CD4-positive, alpha-beta T cell (primary cell): ENCODE results near the gene PIAS2. TPM values are rescaled to one million over a fixed set of nuclear protein-coding genes. Genes with fewer than 3 reads are reported as not detected.

Source experiments
- ATAC-seq: fragments of 200-7000 bp; cut with Tn5 transposase; one replicate; pipeline ENCODE4 v1.10.0; 2022; ENCODE audit warnings: mild to moderate bottlenecking; ENCODE audit not compliant: poor library complexity
- CTCF ChIA-PET: fragments of 350-600 bp; sonication (Branson Sonifier 250); formaldehyde crosslinking; loops from one replicate; lab custom pipeline; 2021; ENCODE audit warnings: antibody characterized with exemption, inconsistent platforms; lab: Charles Lee
- POLR2A ChIA-PET: fragments of 350-600 bp; sonication (Branson Sonifier 250); formaldehyde crosslinking; loops from one replicate; lab custom pipeline; 2021; ENCODE audit warnings: antibody characterized with exemption, inconsistent platforms; lab: Charles Lee
- DNase-seq, 14 experiments: peaks; one replicate each; pipeline ENCODE4 v3.0.0-alpha.2; 2013 to 2020; ENCODE audit warnings: mixed read lengths in 2 of 14
- H3K27ac ChIP-seq, 2 donors: one replicate each; pipeline versions ENCODE4 v1.5.1 to v1.7.0; 2013; ENCODE audit warnings: low read length in 2 of 2, low read depth in 1 of 2, mild to moderate bottlenecking in 1 of 2
- H3K27me3 ChIP-seq, 2 experiments: 1 replicate in 1 of 2; 2 replicates in 1 of 2; pipeline versions ENCODE4 v1.6.1 to v1.7.0; 2013; ENCODE audit warnings: low read length in 2 of 2, control low read depth in 1 of 2, mild to moderate bottlenecking in 1 of 2, moderate library complexity in 1 of 2; ENCODE audit not compliant: insufficient read depth in 2 of 2, control insufficient read depth in 1 of 2
- H3K36me3 ChIP-seq: one replicate; pipeline ENCODE4 v1.6.1; 2013; ENCODE audit warnings: low read length, control low read depth; ENCODE audit not compliant: insufficient read depth
- H3K4me1 ChIP-seq: one replicate; pipeline ENCODE4 v1.6.1; 2013; ENCODE audit warnings: low read length, control low read depth; ENCODE audit not compliant: insufficient read depth
- H3K4me3 ChIP-seq: one replicate; pipeline ENCODE4 v1.5.1; 2013; ENCODE audit warnings: mild to moderate bottlenecking, low read length, moderate library complexity
- H3K9me3 ChIP-seq, 2 experiments: 1 replicate in 1 of 2; 2 replicates in 1 of 2; pipeline versions ENCODE4 v1.6.1 to v1.7.0; 2013; ENCODE audit warnings: low read length in 2 of 2, mild to moderate bottlenecking in 2 of 2, control low read depth in 1 of 2, moderate library complexity in 1 of 2; ENCODE audit not compliant: control insufficient read depth in 1 of 2, insufficient read depth in 1 of 2
- H3K27ac Mint-ChIP-seq: one replicate; pipeline ENCODE4 v1.8.0; 2020; ENCODE audit warnings: mixed read lengths
- H3K27me3 Mint-ChIP-seq: one replicate; pipeline ENCODE4 v1.8.0; 2021; ENCODE audit warnings: mixed read lengths
- H3K36me3 Mint-ChIP-seq: one replicate; pipeline ENCODE4 v1.8.0; 2021; ENCODE audit warnings: low read depth, mixed read lengths
- H3K4me1 Mint-ChIP-seq: one replicate; pipeline ENCODE4 v1.8.0; 2021; ENCODE audit warnings: low read depth, mixed read lengths
- H3K4me3 Mint-ChIP-seq: one replicate; pipeline ENCODE4 v1.8.0; 2020; ENCODE audit warnings: mild to moderate bottlenecking, mixed read lengths
- H3K9me3 Mint-ChIP-seq: one replicate; pipeline ENCODE4 v1.8.0; 2020; ENCODE audit warnings: mixed read lengths
- intact Hi-C, 2 experiments: fragments of 100-400 bp; cut with DNase I in 1 of 2; cut with micrococcal nuclease in 1 of 2; formaldehyde crosslinking; loops; one replicate each; pipeline versions ENCODE4 v1.15.1 to v1.9.0; 2023 to 2025; cut with DNase I, micrococcal nuclease
- total RNA-seq, 174 experiments: library from RNA in 2 of 174; stranded (reverse) in 2 of 174; gene quantifications; one replicate each; pipeline ENCODE4 v1.2.3 and lab custom pipeline; 2021 to 2026
- TF ChIP-seq, protein P1 (sequence below): fragments of 200-600 bp; IDR thresholded peaks from one replicate; pipeline ENCODE4 v1.8.0; 2022; ENCODE audit warnings: antibody characterized with exemption, mild to moderate bottlenecking

PIAS2 gene
- total RNA-seq, 2 experiments from 2014 or later: 32.0 to 36.3 TPM

DNA sequence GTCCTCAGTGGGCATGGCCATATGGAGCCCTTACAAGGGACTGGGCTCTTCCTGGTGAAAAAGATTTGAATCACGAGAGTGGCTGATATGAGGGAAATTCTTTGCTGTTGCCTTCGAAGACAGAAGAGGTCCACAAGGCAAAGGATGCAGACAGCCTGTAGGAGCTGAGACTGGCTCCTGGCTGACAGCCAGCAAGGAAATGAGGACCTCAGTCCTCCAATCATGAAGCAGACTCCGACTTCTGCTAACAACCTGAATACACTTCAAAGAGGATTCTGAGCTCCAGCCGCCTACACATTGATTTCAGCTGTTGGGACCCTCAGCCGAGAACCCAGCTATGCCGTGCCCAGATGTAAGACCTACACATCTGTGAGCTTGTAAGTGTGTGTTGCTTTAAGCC is 157.4 kb downstream of the PIAS2 start:
- no peak overlapping the region for H3K4me3 Mint-ChIP-seq
- TF ChIP-seq, protein P1, sequence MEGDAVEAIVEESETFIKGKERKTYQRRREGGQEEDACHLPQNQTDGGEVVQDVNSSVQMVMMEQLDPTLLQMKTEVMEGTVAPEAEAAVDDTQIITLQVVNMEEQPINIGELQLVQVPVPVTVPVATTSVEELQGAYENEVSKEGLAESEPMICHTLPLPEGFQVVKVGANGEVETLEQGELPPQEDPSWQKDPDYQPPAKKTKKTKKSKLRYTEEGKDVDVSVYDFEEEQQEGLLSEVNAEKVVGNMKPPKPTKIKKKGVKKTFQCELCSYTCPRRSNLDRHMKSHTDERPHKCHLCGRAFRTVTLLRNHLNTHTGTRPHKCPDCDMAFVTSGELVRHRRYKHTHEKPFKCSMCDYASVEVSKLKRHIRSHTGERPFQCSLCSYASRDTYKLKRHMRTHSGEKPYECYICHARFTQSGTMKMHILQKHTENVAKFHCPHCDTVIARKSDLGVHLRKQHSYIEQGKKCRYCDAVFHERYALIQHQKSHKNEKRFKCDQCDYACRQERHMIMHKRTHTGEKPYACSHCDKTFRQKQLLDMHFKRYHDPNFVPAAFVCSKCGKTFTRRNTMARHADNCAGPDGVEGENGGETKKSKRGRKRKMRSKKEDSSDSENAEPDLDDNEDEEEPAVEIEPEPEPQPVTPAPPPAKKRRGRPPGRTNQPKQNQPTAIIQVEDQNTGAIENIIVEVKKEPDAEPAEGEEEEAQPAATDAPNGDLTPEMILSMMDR: no peak
- Histone ChIP-seq H3K9me3 (peaks cover 0 to 7% of the 10 kb centered on the region in 2 experiments), H3K36me3 (no peaks in the 10 kb centered on the region), H3K4me3 (no peak overlapping the region), H3K4me1 (peaks cover 10% of the 10 kb centered on the region), H3K27ac (no peak overlapping the region), H3K27me3 (peaks cover 26 to 56% of the 10 kb centered on the region in 2 experiments)
- peaks cover 12% of the 10 kb centered on the region for H3K4me1 Mint-ChIP-seq
- CTCF ChIA-PET: no interaction called here
- H3K36me3 Mint-ChIP-seq: no peaks in the 10 kb centered on the region
- POLR2A ChIA-PET: no interaction called here
- DNase-seq: no peak
- intact Hi-C loops: no loop called here
- ATAC-seq: no peak
- H3K27me3 Mint-ChIP-seq: peaks cover 82% of the 10 kb centered on the region
- no peaks in the 10 kb centered on the region for H3K9me3 Mint-ChIP-seq
- no peak overlapping the region for H3K27ac Mint-ChIP-seq

DNA sequence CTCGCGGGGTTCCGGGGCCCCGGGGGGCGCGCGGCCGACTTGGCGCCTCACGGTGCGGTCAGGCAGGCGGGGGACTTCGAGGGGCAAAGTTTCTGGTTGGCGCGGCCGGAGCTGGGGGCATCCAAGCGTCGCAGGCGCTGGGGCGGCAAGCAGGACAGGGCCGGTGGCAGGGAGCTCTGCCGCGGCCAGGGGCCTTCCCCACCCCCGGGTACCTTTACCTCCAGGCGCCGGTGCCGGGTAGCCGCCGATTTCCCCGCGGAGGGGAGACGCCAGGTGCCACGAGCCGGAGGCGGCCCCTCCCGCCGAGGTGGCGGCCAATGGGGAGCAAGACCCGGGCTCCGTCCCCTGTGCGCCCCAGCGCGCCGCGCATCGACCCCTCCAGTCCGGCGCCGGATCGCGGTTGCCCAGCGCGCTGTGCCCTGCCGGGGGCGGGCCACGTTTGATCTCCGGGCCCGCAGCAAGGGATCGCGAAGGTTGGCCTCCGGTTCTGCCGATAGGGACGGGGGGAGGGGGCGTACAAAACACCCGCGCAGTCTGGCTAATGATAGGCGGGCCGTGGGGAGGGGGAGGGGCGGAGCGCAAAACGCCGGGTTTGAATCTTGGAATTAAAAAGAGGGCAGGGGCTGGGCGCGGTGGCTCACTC is 160.6 kb downstream of the PIAS2 start, which contains the start of gene ST8SIA5:
Gene ST8SIA5 (minus strand): TSS at position 495 of the 643 bp plus-strand sequence. CDS start 545 bp downstream, outside the sequence.
- Mint-ChIP-seq H3K27me3 (peaks cover 82% of the 10 kb centered on the region), H3K4me1 (peaks cover 17% of the 10 kb centered on the region), H3K36me3 (no peaks in the 10 kb centered on the region), H3K9me3 (no peaks in the 10 kb centered on the region), H3K27ac (no peak within 1 kb of the TSS), H3K4me3 (no peak within 1 kb of the TSS)
- ATAC-seq (no peak), DNase-seq (no peak)
- TF ChIP-seq, protein P1: no peak
- peaks cover 0 to 9% of the 10 kb centered on the region in 2 experiments for H3K9me3 ChIP-seq
- no peaks in the 10 kb centered on the region for H3K36me3 ChIP-seq
- H3K27me3 ChIP-seq: peaks cover 34 to 52% of the 10 kb centered on the region in 2 experiments
- CTCF ChIA-PET: no interaction called here
- no peak within 1 kb of the TSS for H3K27ac ChIP-seq
- POLR2A ChIA-PET: no interaction called here
- intact Hi-C loops: no loop called here
- H3K4me1 ChIP-seq: peaks cover 10% of the 10 kb centered on the region
- H3K4me3 ChIP-seq: no peak within 1 kb of the TSS

DNA sequence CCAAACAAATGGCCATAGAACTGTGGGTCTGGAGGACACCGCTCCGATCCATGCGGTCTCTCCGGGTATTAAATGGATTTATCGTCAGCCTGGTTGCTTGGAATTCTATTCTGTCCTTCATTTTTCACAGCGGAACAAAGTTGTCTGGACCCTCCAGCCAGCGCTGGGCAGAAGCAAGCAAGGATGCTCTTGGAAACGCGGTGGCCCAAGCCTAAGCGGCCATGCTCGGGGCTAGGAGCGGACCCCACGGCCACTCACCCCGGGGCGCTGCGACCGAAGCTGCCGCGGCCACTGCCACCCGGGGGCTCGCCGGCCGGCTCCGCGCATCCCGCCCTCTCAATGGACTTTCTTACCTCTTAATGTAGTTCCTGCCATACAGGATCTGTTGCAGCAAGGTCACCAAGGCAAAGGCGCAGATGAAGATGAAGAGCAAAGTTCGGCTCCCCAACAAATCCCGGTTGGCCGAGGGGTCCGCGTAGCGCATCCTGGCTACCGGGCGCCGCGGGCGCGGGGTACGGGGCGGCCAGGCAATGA is 161.2 kb downstream of the PIAS2 start:
- intact Hi-C loops: no loop called here
- TF ChIP-seq, protein P1: no peak
- Mint-ChIP-seq H3K4me1 (peaks cover 17% of the 10 kb centered on the region), H3K27ac (no peak overlapping the region), H3K4me3 (no peak overlapping the region), H3K36me3 (no peaks in the 10 kb centered on the region), H3K9me3 (no peaks in the 10 kb centered on the region), H3K27me3 (peaks cover 80% of the 10 kb centered on the region)
- Histone ChIP-seq H3K9me3 (peaks cover 0 to 9% of the 10 kb centered on the region in 2 experiments), H3K4me1 (peaks cover 10% of the 10 kb centered on the region), H3K36me3 (no peaks in the 10 kb centered on the region), H3K27me3 (peaks cover 34 to 52% of the 10 kb centered on the region in 2 experiments), H3K27ac (no peak overlapping the region), H3K4me3 (no peak overlapping the region)
- DNase-seq: no peak
- CTCF ChIA-PET: no interaction called here
- no peak for ATAC-seq
- POLR2A ChIA-PET: no interaction called here
